ENCODE results near the gene KLHL22. TPM values are rescaled to one million over a fixed set of nuclear protein-coding genes. Genes with fewer than 3 reads are reported as not detected.
A peak's percentile ranks its signal among the peaks of the same experiment; 100 is the strongest.

KLHL22 gene
- total RNA-seq, 1 experiment from 2014 or later = 36.2 TPM

DNA sequence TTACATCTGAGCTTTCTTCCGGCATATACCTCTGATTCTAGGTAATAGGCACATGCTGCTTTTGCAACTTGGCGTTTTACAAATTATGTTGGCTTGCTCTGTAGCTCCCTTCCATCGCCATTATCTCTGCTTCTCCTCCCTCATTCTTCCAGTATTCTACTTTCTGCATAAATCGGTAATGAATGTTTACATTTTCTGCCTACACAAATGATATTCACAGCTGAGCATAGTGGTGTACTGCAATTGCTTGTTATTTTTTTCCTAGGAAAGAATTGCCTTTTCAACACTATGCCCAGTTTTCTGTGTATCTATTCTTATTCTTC, 30.7 kb upstream of the KLHL22 start:
- intact Hi-C loops (cut with micrococcal nuclease; ENCODE audit: unreplicated experiment) = no loop called here
- POLR2A ChIA-PET (ENCODE audit: low non-redundant PET) = no interaction called here
- no peak for TF ChIP-seq EZH2 (IDR thresholded peaks at IDR 0.05; ENCODE audit: borderline replicate concordance, low read depth, low read length, poor library complexity, severe bottlenecking)
- TF ChIP-seq, protein P1, sequence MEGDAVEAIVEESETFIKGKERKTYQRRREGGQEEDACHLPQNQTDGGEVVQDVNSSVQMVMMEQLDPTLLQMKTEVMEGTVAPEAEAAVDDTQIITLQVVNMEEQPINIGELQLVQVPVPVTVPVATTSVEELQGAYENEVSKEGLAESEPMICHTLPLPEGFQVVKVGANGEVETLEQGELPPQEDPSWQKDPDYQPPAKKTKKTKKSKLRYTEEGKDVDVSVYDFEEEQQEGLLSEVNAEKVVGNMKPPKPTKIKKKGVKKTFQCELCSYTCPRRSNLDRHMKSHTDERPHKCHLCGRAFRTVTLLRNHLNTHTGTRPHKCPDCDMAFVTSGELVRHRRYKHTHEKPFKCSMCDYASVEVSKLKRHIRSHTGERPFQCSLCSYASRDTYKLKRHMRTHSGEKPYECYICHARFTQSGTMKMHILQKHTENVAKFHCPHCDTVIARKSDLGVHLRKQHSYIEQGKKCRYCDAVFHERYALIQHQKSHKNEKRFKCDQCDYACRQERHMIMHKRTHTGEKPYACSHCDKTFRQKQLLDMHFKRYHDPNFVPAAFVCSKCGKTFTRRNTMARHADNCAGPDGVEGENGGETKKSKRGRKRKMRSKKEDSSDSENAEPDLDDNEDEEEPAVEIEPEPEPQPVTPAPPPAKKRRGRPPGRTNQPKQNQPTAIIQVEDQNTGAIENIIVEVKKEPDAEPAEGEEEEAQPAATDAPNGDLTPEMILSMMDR (conservative IDR thresholded peaks at IDR 0.05; ENCODE audit: low read depth, low read length) = no peak
- Histone ChIP-seq H3K4me3 (ENCODE audit: low read depth, low read length, poor library complexity, severe bottlenecking) (no peak overlapping the region), H3K27me3 (replicated peaks; ENCODE audit: insufficient read depth, low read depth, low read length, poor library complexity) (no peaks in the 10 kb centered on the region), H3K36me3 (ENCODE audit: insufficient read depth, low read length, poor library complexity, severe bottlenecking) (peaks cover 5% of the 10 kb centered on the region), H3K4me1 (ENCODE audit: insufficient read depth, low read length, poor library complexity, severe bottlenecking) (peaks cover 47% of the 10 kb centered on the region), H3K27ac (ENCODE audit: low read depth, low read length, poor library complexity, severe bottlenecking) (peak overlapping the region; percentile 77), H3K9me3 (ENCODE audit: low read depth, low read length, poor library complexity, severe bottlenecking) (no peaks in the 10 kb centered on the region)
- BruUV-seq (replicated peaks) = no TSS peak
- CTCF ChIA-PET = interaction anchor here (0.7 to 1.0 kb wide), 2 partner anchors 30 to 42 kb away, joined by 3 read pairs; no protein-coding TSS in a partner anchor
- DNase-seq (ENCODE audit: low spot score) = no peak

DNA sequence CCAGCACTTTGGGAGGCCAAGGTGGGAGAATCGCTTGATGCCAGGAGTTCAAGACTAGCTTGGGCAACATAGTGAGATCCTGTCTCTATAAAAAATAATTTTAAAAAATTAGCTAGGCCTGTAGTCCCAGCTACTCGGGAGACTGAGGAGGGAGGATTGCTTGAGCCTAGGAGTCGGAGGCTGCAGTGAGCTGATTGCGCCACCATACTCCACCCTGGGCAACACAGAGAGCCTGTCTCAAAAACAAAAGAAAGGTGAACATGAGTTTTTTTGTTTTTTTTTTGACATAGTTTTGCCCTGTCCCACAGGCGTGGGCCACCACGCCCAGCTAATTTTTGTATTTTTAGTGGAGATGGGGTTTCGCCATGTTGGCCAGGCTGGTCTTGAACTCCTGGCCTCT, 29.5 kb upstream of the KLHL22 start:
- peaks cover 11% of the 10 kb centered on the region for H3K36me3 ChIP-seq (ENCODE audit: insufficient read depth, low read length, poor library complexity, severe bottlenecking)
- intact Hi-C loops (cut with micrococcal nuclease; ENCODE audit: unreplicated experiment) = no loop called here
- DNase-seq (ENCODE audit: low spot score) = no peak
- BruUV-seq (replicated peaks) = no TSS peak
- H3K4me1 ChIP-seq (ENCODE audit: insufficient read depth, low read length, poor library complexity, severe bottlenecking) = peaks cover 43% of the 10 kb centered on the region
- POLR2A ChIA-PET (ENCODE audit: low non-redundant PET) = no interaction called here
- H3K27me3 ChIP-seq (replicated peaks; ENCODE audit: insufficient read depth, low read depth, low read length, poor library complexity) = no peaks in the 10 kb centered on the region
- H3K27ac ChIP-seq (ENCODE audit: low read depth, low read length, poor library complexity, severe bottlenecking) = peak overlapping the region; percentile 28
- H3K4me3 ChIP-seq (ENCODE audit: low read depth, low read length, poor library complexity, severe bottlenecking) = no peak overlapping the region
- no peak for TF ChIP-seq EZH2 (IDR thresholded peaks at IDR 0.05; ENCODE audit: borderline replicate concordance, low read depth, low read length, poor library complexity, severe bottlenecking)
- TF ChIP-seq, protein P1 (conservative IDR thresholded peaks at IDR 0.05; ENCODE audit: low read depth, low read length) = no peak
- CTCF ChIA-PET = no interaction called here
- no peaks in the 10 kb centered on the region for H3K9me3 ChIP-seq (ENCODE audit: low read depth, low read length, poor library complexity, severe bottlenecking)

DNA sequence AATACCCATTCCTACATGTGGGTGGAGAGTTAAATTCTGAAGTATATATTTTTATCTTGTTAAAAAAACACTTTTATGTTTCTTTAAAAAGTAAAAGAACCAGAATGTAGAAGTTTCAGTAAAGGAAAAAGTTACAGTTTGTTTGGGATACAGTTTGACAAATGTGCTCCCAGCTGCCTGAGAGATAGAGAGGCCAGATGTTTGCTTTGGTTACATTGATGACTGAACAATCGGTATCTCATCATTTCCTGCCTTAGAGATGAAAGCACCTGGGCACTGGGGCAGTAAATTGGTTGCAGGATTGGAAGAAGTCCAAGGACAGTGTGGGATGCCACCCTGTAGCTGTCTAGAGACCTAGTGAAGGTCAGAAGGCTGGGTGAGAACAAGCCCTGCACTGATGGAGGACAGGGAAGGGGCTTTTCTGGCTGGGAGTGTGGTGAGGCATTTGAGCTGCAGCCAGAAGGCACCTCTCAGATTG, 28.4 kb upstream of the KLHL22 start:
- intact Hi-C loops (cut with micrococcal nuclease; ENCODE audit: unreplicated experiment) = loop anchor here (5.0 kb wide), 1 partner anchor 38 kb away; no protein-coding TSS in a partner anchor
- Histone ChIP-seq H3K27me3 (replicated peaks; ENCODE audit: insufficient read depth, low read depth, low read length, poor library complexity) (no peaks in the 10 kb centered on the region), H3K27ac (ENCODE audit: low read depth, low read length, poor library complexity, severe bottlenecking) (peak overlapping the region; percentile 77), H3K9me3 (ENCODE audit: low read depth, low read length, poor library complexity, severe bottlenecking) (no peaks in the 10 kb centered on the region), H3K4me1 (ENCODE audit: insufficient read depth, low read length, poor library complexity, severe bottlenecking) (peaks cover 52% of the 10 kb centered on the region), H3K36me3 (ENCODE audit: insufficient read depth, low read length, poor library complexity, severe bottlenecking) (peaks cover 11% of the 10 kb centered on the region), H3K4me3 (ENCODE audit: low read depth, low read length, poor library complexity, severe bottlenecking) (no peak overlapping the region)
- CTCF ChIA-PET = no interaction called here
- POLR2A ChIA-PET (ENCODE audit: low non-redundant PET) = no interaction called here
- no peak for DNase-seq (ENCODE audit: low spot score)
- no TSS peak for BruUV-seq (replicated peaks)
- TF ChIP-seq, protein P1 (conservative IDR thresholded peaks at IDR 0.05; ENCODE audit: low read depth, low read length) = no peak
- TF ChIP-seq EZH2 (IDR thresholded peaks at IDR 0.05; ENCODE audit: borderline replicate concordance, low read depth, low read length, poor library complexity, severe bottlenecking) = no peak
